Ishikawa (cell line): ENCODE data around the gene LINGO3.

Experiments
- CEBPB ChIP-seq: IDR thresholded peaks from 2 replicates; pipeline ENCODE4 v1.6.1; 2012
- CREB1 ChIP-seq: IDR thresholded peaks from 2 replicates; pipeline ENCODE4 v1.6.1; 2012; ENCODE audit warnings: low read depth
- EGR1 ChIP-seq: IDR thresholded peaks from 2 replicates; pipeline ENCODE4 v1.6.1; 2012
- EP300 ChIP-seq: IDR thresholded peaks from 2 replicates; pipeline ENCODE4 v1.6.1; 2012; ENCODE audit warnings: borderline replicate concordance
- FOXM1 ChIP-seq: IDR thresholded peaks from 2 replicates; pipeline ENCODE4 v1.6.1; 2012; ENCODE audit warnings: low read depth, borderline replicate concordance
- NFIC ChIP-seq: IDR thresholded peaks from 2 replicates; pipeline ENCODE4 v1.6.1; 2012
- RAD21 ChIP-seq: IDR thresholded peaks from 2 replicates; pipeline ENCODE4 v1.6.1; 2012; ENCODE audit warnings: low read depth
- REST ChIP-seq: IDR thresholded peaks from 2 replicates; pipeline ENCODE4 v1.6.1; 2012; ENCODE audit warnings: low read depth, mild to moderate bottlenecking
- TAF1 ChIP-seq: IDR thresholded peaks from 2 replicates; pipeline ENCODE4 v1.6.1; 2012; ENCODE audit warnings: low read depth, mild to moderate bottlenecking
- TCF12 ChIP-seq: IDR thresholded peaks from 2 replicates; pipeline ENCODE4 v1.6.1; 2012; ENCODE audit warnings: low read depth
- TEAD4 ChIP-seq: IDR thresholded peaks from 2 replicates; pipeline ENCODE4 v1.6.1; 2012
- YY1 ChIP-seq: IDR thresholded peaks from 2 replicates; pipeline ENCODE4 v1.6.1; 2012; ENCODE audit warnings: low read depth
- ZBTB7A ChIP-seq: IDR thresholded peaks from 2 replicates; pipeline ENCODE4 v1.6.1; 2012; ENCODE audit warnings: low read depth
- TF ChIP-seq, protein P1 (sequence below): IDR thresholded peaks from 2 replicates; pipeline ENCODE4 v1.6.1; 2012
- TF ChIP-seq, protein P2 (sequence below): IDR thresholded peaks from 2 replicates; pipeline ENCODE4 v1.6.1; 2012

Gene LINGO3

DNA sequence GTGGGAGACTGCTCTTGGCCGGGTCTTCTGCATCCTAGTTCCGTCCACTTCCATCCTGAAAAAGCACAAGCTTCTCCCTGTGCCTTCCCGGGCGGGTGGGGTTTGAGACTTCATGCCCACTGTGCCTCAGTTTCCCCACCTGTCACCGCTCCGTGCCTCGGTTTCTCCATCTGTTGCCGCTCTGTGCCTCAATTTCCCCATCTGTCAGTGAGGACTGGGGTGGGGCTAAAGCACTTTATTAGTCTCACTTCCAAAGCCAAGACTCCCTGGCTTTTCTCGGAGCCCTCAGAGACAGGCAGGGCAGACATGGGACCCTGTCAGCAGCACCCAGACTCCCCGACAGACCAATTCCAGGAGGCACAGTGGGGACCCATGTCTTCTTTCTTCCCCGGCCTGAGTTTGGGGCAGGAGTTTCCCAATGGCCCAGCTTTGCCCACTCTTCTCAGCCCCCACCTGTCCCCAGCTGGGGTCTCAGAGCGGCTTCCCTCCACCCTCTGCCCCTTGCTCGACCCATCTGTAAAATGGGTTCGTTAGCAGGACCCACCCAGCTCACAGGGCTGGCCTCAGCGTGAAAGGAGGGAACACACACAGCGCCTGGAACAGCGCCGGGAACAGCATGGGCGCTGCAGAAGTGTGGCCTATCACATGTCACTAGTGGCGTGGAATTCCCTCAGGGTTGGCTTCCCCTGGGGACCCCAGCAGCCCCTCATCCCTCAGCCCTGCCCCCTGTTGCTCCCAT is 21.4 kb downstream of the LINGO3 start:
- no peak for TF ChIP-seq TAF1
- TF ChIP-seq, protein P1, sequence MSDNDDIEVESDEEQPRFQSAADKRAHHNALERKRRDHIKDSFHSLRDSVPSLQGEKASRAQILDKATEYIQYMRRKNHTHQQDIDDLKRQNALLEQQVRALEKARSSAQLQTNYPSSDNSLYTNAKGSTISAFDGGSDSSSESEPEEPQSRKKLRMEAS: no peak
- TF ChIP-seq NFIC: no peak
- no peak for TF ChIP-seq TEAD4
- TF ChIP-seq CREB1: no peak
- no peak for TF ChIP-seq RAD21
- TF ChIP-seq TCF12: no peak
- TF ChIP-seq EP300: no peak
- TF ChIP-seq YY1: no peak
- no peak for TF ChIP-seq FOXM1
- no peak for TF ChIP-seq ZBTB7A
- TF ChIP-seq, protein P2, sequence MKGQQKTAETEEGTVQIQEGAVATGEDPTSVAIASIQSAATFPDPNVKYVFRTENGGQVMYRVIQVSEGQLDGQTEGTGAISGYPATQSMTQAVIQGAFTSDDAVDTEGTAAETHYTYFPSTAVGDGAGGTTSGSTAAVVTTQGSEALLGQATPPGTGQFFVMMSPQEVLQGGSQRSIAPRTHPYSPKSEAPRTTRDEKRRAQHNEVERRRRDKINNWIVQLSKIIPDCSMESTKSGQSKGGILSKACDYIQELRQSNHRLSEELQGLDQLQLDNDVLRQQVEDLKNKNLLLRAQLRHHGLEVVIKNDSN: no peak
- TF ChIP-seq REST: no peak
- TF ChIP-seq EGR1: no peak

DNA sequence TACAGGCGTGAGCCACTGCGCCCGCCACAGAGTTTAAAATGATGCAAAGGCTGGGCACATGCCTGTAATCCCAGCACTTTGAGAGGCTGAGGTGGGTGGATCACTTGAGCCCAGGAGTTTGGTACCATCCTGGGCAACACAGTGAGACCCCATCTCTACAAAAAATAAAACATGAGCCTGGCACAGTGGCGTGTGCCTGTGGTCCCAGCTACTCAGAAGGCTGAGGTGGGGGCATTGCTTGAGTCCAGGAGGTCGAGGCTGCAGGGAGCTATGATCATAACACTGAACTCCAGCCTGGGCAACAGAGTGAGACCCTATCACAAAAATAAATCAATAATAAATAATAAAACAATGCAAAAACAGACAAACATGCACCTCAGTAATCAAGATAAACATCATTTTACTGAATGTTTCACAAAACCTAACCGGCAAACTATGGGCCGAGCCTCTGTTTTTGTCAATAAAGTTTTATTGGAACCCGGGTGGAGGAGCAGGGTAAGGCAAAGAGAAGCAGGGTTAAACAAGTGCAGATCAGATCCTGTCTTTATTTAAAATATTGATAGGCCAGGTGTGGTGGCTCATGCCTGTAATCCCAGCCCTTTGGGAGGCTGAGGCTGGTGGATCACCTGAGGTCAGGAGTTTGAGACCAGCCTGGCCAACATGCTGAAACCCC is 24.0 kb downstream of the LINGO3 start:
- no peak for TF ChIP-seq EP300
- no peak for TF ChIP-seq YY1
- no peak for TF ChIP-seq TCF12

- TF ChIP-seq YY1 (no peak), RAD21 (no peak), CEBPB (no peak), TAF1 (no peak), EP300 (no peak), CREB1 (no peak), EGR1 (no peak), TCF12 (no peak), ZBTB7A (no peak), FOXM1 (no peak), TEAD4 (no peak), REST (no peak), NFIC (no peak)
- TF ChIP-seq, protein P2: no peak
- TF ChIP-seq, protein P1: no peak
These were observed 25.1 kb downstream of the LINGO3 start for GRCh38 chr19:2282862-2283237.

DNA sequence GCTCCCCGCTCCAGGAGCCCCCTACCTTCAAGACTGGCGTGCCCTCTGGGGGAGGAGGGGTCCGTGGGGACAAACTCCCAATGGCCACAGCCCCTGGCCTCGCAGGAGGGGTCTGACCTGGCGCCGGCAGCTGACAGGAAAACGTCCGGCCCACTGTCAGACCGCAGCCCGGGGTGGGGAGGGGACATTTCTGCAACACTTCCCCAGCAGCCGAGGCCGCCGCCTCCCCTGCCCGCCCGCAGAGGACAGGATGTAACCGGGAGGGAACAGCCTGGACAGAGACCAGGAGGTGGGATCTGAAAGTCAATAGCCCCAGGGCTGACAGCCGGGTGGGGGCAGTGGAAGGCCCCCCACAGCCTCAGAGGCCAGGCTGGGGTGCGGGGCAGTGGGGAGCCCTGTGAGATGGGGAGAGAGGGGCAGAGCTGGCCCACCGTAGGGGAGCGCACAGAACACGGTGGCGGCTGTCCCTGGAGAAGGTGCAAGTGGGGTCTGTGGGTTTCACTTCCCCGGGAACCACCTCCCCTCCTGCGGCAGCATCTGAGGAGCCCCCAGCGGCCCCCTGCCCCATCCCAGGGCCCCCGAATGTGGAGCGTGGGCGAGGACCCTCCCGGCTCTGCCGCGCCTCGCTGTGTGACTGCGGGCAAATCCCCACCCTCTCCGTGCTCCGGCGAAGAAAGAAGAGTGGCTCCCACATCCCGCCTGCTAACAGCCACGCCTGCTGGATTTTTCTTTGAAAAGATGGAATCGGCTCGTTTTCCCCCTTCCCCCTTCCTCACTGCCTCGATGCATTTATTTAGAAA is 25.7 kb downstream of the LINGO3 start, which contains the start of gene PEAK3:
TSS of gene PEAK3 (minus strand) at position 114 of the 800 bp plus-strand sequence. CDS start 1,244 bp downstream, outside the sequence.
- TF ChIP-seq, protein P2: no peak
- TF ChIP-seq TAF1 (no peak), FOXM1 (no peak), YY1 (no peak), ZBTB7A (no peak), RAD21 (no peak), REST (no peak), EGR1 (no peak), CEBPB (no peak), EP300 (no peak), CREB1 (no peak), TCF12 (no peak), TEAD4 (no peak), NFIC (no peak)
- TF ChIP-seq, protein P1: no peak
